Measurements from ENCODE around the gene CSNK1G3.

DNA sequence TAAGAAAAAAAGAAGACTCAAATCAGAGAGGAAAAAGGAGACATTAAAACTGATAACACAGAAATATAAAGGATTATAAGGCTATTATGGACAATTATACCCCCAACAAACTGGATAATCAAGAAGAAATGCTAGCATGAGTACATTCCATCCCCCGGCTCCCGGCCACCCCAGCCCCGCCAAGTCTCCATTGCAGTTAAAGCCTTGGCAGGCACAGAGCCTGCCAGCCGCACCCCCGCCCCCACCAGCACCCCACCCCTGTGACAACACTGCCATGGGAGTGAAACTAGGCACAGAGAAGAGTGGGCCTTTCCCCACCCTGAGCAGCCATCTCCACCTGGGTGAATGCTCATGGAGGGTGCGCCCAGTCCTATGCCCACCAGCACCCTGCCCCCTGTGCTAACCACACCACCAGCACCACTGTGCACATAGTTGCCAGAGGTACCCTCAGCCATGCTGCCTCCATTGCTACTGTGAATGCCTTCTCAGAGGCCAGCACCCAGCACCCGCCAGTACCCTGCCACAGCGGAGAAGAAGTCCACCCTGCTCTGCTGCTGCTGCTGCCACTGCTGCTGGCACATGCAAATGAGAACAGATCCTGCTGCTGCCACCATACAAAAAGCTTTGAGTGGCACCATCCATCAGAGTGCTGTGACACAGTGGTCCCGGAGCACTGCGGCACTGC, 117.0 kb downstream of the CSNK1G3 start:
- TF ChIP-seq, protein P1, sequence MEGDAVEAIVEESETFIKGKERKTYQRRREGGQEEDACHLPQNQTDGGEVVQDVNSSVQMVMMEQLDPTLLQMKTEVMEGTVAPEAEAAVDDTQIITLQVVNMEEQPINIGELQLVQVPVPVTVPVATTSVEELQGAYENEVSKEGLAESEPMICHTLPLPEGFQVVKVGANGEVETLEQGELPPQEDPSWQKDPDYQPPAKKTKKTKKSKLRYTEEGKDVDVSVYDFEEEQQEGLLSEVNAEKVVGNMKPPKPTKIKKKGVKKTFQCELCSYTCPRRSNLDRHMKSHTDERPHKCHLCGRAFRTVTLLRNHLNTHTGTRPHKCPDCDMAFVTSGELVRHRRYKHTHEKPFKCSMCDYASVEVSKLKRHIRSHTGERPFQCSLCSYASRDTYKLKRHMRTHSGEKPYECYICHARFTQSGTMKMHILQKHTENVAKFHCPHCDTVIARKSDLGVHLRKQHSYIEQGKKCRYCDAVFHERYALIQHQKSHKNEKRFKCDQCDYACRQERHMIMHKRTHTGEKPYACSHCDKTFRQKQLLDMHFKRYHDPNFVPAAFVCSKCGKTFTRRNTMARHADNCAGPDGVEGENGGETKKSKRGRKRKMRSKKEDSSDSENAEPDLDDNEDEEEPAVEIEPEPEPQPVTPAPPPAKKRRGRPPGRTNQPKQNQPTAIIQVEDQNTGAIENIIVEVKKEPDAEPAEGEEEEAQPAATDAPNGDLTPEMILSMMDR (conservative IDR thresholded peaks at IDR 0.05 in 1 of 2, IDR thresholded peaks at IDR 0.05 in 1 of 2; ENCODE audit: low read depth in 1 of 2, low read length in 2 of 2) = no peak
- no peak for TF ChIP-seq EZH2 (IDR thresholded peaks at IDR 0.05; ENCODE audit: low read length, missing control alignments)

All from fibroblast of lung (primary cell).